Measurements from ENCODE around the gene DDX27.
"Not testable (repeated sequence)": the region's sequence is repeated elsewhere in the genome, so short reads cannot be mapped to it uniquely, and the experiment has no call there.

DDX27 gene

GRCh38 chr20:49184691-49185070 lies 34.5 kb upstream of the DDX27 start:
- no peaks in the 10 kb centered on the region for H3K9me3 ChIP-seq (ENCODE audit: control insufficient read depth, insufficient read depth, low read length)
- no peak overlapping the region for H3K4me3 ChIP-seq (ENCODE audit: low read depth, low read length)
- peaks cover 4% of the 10 kb centered on the region for H3K4me1 ChIP-seq (ENCODE audit: control insufficient read depth, insufficient read depth, low read length)
- no peaks in the 10 kb centered on the region for H3K27me3 ChIP-seq (ENCODE audit: control insufficient read depth, insufficient read depth, low read length)
- no peak overlapping the region for H3K9ac ChIP-seq (ENCODE audit: low read depth, low read length)
- H3K36me3 ChIP-seq (ENCODE audit: control insufficient read depth, insufficient read depth, low read length) = no peaks in the 10 kb centered on the region

DNA sequence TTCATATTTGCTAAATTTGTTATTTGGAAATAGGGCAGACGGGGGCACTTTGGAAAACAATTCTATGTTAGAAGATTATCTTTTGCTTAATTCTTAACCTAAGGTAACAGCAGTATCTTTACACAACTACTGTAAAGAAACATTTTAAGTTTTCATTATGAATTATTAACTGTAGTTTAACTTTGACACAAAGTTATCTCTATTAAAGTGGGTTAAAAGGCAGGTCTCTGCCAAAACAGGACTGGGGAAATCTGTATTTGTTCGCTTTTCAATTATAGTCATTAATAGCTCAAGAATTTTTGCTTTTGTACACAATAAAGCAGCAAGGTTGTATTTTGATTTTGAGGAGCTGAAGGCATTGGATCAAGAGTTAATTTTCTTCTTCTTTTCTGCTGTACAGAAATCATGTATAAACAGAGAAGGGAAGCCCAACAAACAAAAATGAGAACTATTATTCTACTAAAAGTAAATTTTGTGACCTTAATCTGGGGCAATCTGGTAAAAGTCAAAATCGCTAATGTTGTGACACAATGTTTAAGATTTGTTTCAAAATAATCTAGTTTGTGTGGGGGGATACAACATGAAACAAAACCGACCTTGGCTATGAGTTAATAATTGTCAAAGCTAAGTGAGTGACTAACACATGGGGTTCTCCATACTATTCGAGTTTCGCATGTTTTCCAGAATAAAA lies 34.0 kb upstream of the DDX27 start:
- H3K36me3 ChIP-seq (ENCODE audit: control insufficient read depth, insufficient read depth, low read length) = no peaks in the 10 kb centered on the region
- no peaks in the 10 kb centered on the region for H3K9me3 ChIP-seq (ENCODE audit: control insufficient read depth, insufficient read depth, low read length)
- H3K4me3 ChIP-seq (ENCODE audit: low read depth, low read length) = no peak overlapping the region
- H3K9ac ChIP-seq (ENCODE audit: low read depth, low read length) = no peak overlapping the region
- H3K4me1 ChIP-seq (ENCODE audit: control insufficient read depth, insufficient read depth, low read length) = peaks cover 4% of the 10 kb centered on the region
- H3K27me3 ChIP-seq (ENCODE audit: control insufficient read depth, insufficient read depth, low read length) = no peaks in the 10 kb centered on the region

- Histone ChIP-seq H3K4me1 (ENCODE audit: control insufficient read depth, insufficient read depth, low read length) (no peaks in the 10 kb centered on the region), H3K36me3 (ENCODE audit: control insufficient read depth, insufficient read depth, low read length) (no peaks in the 10 kb centered on the region), H3K9me3 (ENCODE audit: control insufficient read depth, insufficient read depth, low read length) (no peaks in the 10 kb centered on the region), H3K4me3 (ENCODE audit: low read depth, low read length) (peak overlapping the region; percentile 92), H3K9ac (ENCODE audit: low read depth, low read length) (no peak overlapping the region), H3K27me3 (ENCODE audit: control insufficient read depth, insufficient read depth, low read length) (no peaks in the 10 kb centered on the region)
These were observed 32.5 kb upstream of the DDX27 start for GRCh38 chr20:49186535-49187329.

- Histone ChIP-seq H3K4me3 (ENCODE audit: low read depth, low read length) (peak overlapping the region; percentile 92), H3K27me3 (ENCODE audit: control insufficient read depth, insufficient read depth, low read length) (no peaks in the 10 kb centered on the region), H3K4me1 (ENCODE audit: control insufficient read depth, insufficient read depth, low read length) (no peaks in the 10 kb centered on the region), H3K9ac (ENCODE audit: low read depth, low read length) (no peak overlapping the region), H3K36me3 (ENCODE audit: control insufficient read depth, insufficient read depth, low read length) (no peaks in the 10 kb centered on the region), H3K9me3 (ENCODE audit: control insufficient read depth, insufficient read depth, low read length) (no peaks in the 10 kb centered on the region)
These were observed 31.8 kb upstream of the DDX27 start for GRCh38 chr20:49187330-49187850.

- no peaks in the 10 kb centered on the region for H3K9me3 ChIP-seq (ENCODE audit: control insufficient read depth, insufficient read depth, low read length)
- no peak within 1 kb of the TSS for H3K9ac ChIP-seq (ENCODE audit: low read depth, low read length)
- H3K4me3 ChIP-seq (ENCODE audit: low read depth, low read length) = peak within 1 kb of the TSS; percentile 92
- no peaks in the 10 kb centered on the region for H3K4me1 ChIP-seq (ENCODE audit: control insufficient read depth, insufficient read depth, low read length)
- no peaks in the 10 kb centered on the region for H3K27me3 ChIP-seq (ENCODE audit: control insufficient read depth, insufficient read depth, low read length)
- no peaks in the 10 kb centered on the region for H3K36me3 ChIP-seq (ENCODE audit: control insufficient read depth, insufficient read depth, low read length)
These were observed 31.2 kb upstream of the DDX27 start, which contains the start of gene STAU1 for GRCh38 chr20:49187851-49188641. Gene STAU1 (minus strand): TSS chr20:49188334. CDS start chr20:49166201, 22,133 bp downstream.

GRCh38 chr20:49192944-49193518 lies 26.2 kb upstream of the DDX27 start:
- H3K9me3 ChIP-seq (ENCODE audit: control insufficient read depth, insufficient read depth, low read length); H3K9ac ChIP-seq (ENCODE audit: low read depth, low read length); H3K4me1 ChIP-seq (ENCODE audit: control insufficient read depth, insufficient read depth, low read length); H3K27me3 ChIP-seq (ENCODE audit: control insufficient read depth, insufficient read depth, low read length); H3K4me3 ChIP-seq (ENCODE audit: low read depth, low read length); H3K36me3 ChIP-seq (ENCODE audit: control insufficient read depth, insufficient read depth, low read length): not testable (repeated sequence)

DNA sequence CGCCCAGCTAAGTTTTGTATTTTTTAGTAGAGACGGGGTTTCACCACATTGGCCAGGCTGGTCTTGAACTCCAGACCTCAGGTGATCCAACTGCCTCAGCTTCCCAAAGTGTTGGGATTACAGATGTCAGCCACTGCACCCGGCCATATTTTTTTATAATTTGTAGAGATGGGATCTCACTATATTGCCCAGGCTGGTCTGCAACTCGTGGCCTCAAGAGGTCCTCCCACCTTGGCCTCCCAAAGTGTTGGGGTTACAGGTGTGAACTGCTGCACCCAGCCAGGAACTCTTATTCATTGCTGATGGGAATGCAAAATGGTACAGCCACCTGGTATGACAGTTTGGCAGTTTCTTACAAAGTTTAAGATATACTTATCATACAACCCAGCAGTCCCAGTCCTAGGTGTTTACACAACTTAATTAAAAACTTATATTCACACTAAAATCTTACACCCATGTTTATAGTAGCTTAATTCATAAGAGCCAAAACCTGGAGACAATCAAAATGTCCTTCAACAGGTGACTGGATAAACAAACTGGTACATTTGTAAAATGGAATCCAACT lies 19.4 kb upstream of the DDX27 start:
- no peak overlapping the region for H3K9ac ChIP-seq (ENCODE audit: low read depth, low read length)
- H3K4me1 ChIP-seq (ENCODE audit: control insufficient read depth, insufficient read depth, low read length) = no peaks in the 10 kb centered on the region
- H3K36me3 ChIP-seq (ENCODE audit: control insufficient read depth, insufficient read depth, low read length) = no peaks in the 10 kb centered on the region
- no peak overlapping the region for H3K4me3 ChIP-seq (ENCODE audit: low read depth, low read length)
- no peaks in the 10 kb centered on the region for H3K27me3 ChIP-seq (ENCODE audit: control insufficient read depth, insufficient read depth, low read length)
- no peaks in the 10 kb centered on the region for H3K9me3 ChIP-seq (ENCODE audit: control insufficient read depth, insufficient read depth, low read length)

- Histone ChIP-seq H3K9ac (ENCODE audit: low read depth, low read length) (no peak overlapping the region), H3K4me3 (ENCODE audit: low read depth, low read length) (no peak overlapping the region), H3K9me3 (ENCODE audit: control insufficient read depth, insufficient read depth, low read length) (no peaks in the 10 kb centered on the region), H3K27me3 (ENCODE audit: control insufficient read depth, insufficient read depth, low read length) (no peaks in the 10 kb centered on the region), H3K4me1 (ENCODE audit: control insufficient read depth, insufficient read depth, low read length) (no peaks in the 10 kb centered on the region), H3K36me3 (ENCODE audit: control insufficient read depth, insufficient read depth, low read length) (no peaks in the 10 kb centered on the region)
These were observed 16.2 kb upstream of the DDX27 start for GRCh38 chr20:49203011-49203410.

GRCh38 chr20:49203746-49204145 lies 15.5 kb upstream of the DDX27 start:
- Histone ChIP-seq H3K9ac (ENCODE audit: low read depth, low read length) (no peak overlapping the region), H3K27me3 (ENCODE audit: control insufficient read depth, insufficient read depth, low read length) (no peaks in the 10 kb centered on the region), H3K36me3 (ENCODE audit: control insufficient read depth, insufficient read depth, low read length) (no peaks in the 10 kb centered on the region), H3K9me3 (ENCODE audit: control insufficient read depth, insufficient read depth, low read length) (no peaks in the 10 kb centered on the region), H3K4me1 (ENCODE audit: control insufficient read depth, insufficient read depth, low read length) (no peaks in the 10 kb centered on the region), H3K4me3 (ENCODE audit: low read depth, low read length) (no peak overlapping the region)

DNA sequence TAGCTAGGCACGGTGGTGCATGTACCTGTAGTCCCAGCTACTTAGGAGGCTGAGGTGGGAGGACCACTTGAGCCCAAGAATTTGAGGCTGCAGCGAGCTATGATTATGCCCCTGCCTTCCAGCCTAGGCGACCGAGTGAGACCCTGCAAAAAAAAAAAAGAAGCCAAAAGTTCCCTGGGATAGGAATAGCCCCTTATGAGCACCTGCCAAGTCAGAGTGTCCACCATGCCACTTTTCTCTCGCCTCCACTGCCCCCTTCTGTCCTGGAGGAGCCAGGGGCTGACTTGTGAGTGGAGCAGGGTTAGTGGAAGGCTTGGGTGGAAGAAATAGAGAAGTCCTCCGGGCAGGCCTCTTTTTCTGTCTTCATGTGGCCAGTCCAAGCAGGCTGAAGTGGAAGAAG lies 12.1 kb upstream of the DDX27 start:
- no peaks in the 10 kb centered on the region for H3K27me3 ChIP-seq (ENCODE audit: control insufficient read depth, insufficient read depth, low read length)
- H3K4me1 ChIP-seq (ENCODE audit: control insufficient read depth, insufficient read depth, low read length) = no peaks in the 10 kb centered on the region
- H3K9me3 ChIP-seq (ENCODE audit: control insufficient read depth, insufficient read depth, low read length) = no peaks in the 10 kb centered on the region
- no peaks in the 10 kb centered on the region for H3K36me3 ChIP-seq (ENCODE audit: control insufficient read depth, insufficient read depth, low read length)
- H3K9ac ChIP-seq (ENCODE audit: low read depth, low read length) = no peak overlapping the region
- H3K4me3 ChIP-seq (ENCODE audit: low read depth, low read length) = no peak overlapping the region

GRCh38 chr20:49210101-49210756 lies 9.0 kb upstream of the DDX27 start:
- Histone ChIP-seq H3K4me3 (ENCODE audit: low read depth, low read length) (no peak overlapping the region), H3K9me3 (ENCODE audit: control insufficient read depth, insufficient read depth, low read length) (no peaks in the 10 kb centered on the region), H3K4me1 (ENCODE audit: control insufficient read depth, insufficient read depth, low read length) (no peaks in the 10 kb centered on the region)

More at GRCh38 chr20:49210101-49210756, 9.0 kb upstream of the DDX27 start:
- Histone ChIP-seq H3K36me3 (ENCODE audit: control insufficient read depth, insufficient read depth, low read length) (no peaks in the 10 kb centered on the region), H3K9ac (ENCODE audit: low read depth, low read length) (no peak overlapping the region), H3K27me3 (ENCODE audit: control insufficient read depth, insufficient read depth, low read length) (no peaks in the 10 kb centered on the region)
